Cardiac muscle cell (in vitro differentiated cells and primary cell): ENCODE data around the gene CSF1R. TPM values are rescaled to one million over a fixed set of nuclear protein-coding genes. Genes with fewer than 3 reads are reported as not detected.

Experiments used
- DNase-seq, 2 donors: peaks; one replicate each; pipeline versions ENCODE4 v3.0.0 to v3.0.0-alpha.2; 2010 to 2017; ENCODE audit warnings: low read depth in 1 of 2, low spot score in 1 of 2
- H3K27ac ChIP-seq: fragments of 200-600 bp; sonication (generic); 2 replicates; pipeline ENCODE4 v1.5.1; 2016
- H3K27me3 ChIP-seq: fragments of 200-600 bp; sonication (generic); 2 replicates; pipeline ENCODE4 v1.6.0; 2016; ENCODE audit warnings: control low read depth
- H3K36me3 ChIP-seq: fragments of 200-600 bp; sonication (generic); 2 replicates; pipeline ENCODE4 v1.5.1; 2016; ENCODE audit warnings: control low read depth
- H3K4me1 ChIP-seq: fragments of 200-600 bp; sonication (generic); 2 replicates; pipeline ENCODE4 v1.8.1; 2017; ENCODE audit warnings: low read depth, mild to moderate bottlenecking, mixed run types
- H3K4me3 ChIP-seq: fragments of 200-600 bp; sonication (generic); 2 replicates; pipeline ENCODE4 v1.5.1; 2016; ENCODE audit warnings: mild to moderate bottlenecking
- H3K9me3 ChIP-seq: fragments of 200-600 bp; sonication (generic); 2 replicates; pipeline ENCODE4 v1.5.1; 2017; ENCODE audit warnings: low read depth, mild to moderate bottlenecking, control low read depth
- CTCF ChIP-seq: IDR thresholded peaks from 2 replicates; pipeline ENCODE4 v1.5.1; 2012; ENCODE audit warnings: low read depth, mild to moderate bottlenecking, low read length
- polyA plus RNA-seq: library from polyadenylated mRNA; unstranded; fragments of >200 nt; fragmentation: Nextera tagmentation; extraction: Ambion mirVana; gene quantifications from 2 replicates; pipeline ENCODE4 v1.2.1, GENCODE V29; 2016
- total RNA-seq: library from RNA; depleted of rRNA; stranded (reverse); fragments of >200 nt; gene quantifications from 2 replicates; pipeline ENCODE4 v1.2.3, GENCODE V29; 2016

Gene CSF1R
- total and polyA plus RNA-seq, 2 experiments from 2014 or later = 0.48 TPM; not detected in 1

GRCh38 chr5:150021491-150022157, 64.7 kb downstream of the CSF1R start:
- no peaks in the 10 kb centered on the region for H3K9me3 ChIP-seq
- no peaks in the 10 kb centered on the region for H3K27me3 ChIP-seq
- H3K36me3 ChIP-seq = peaks cover 29% of the 10 kb centered on the region
- no peak overlapping the region for H3K4me3 ChIP-seq
- peaks cover 38% of the 10 kb centered on the region for H3K4me1 ChIP-seq
- peak in 1 of 2 donors; percentile 67 for DNase-seq
- peak overlapping the region; percentile 92 for H3K27ac ChIP-seq
- no peak for TF ChIP-seq CTCF

- no peak for TF ChIP-seq CTCF
- DNase-seq = no peak
- peaks cover 38% of the 10 kb centered on the region for H3K4me1 ChIP-seq
- H3K27me3 ChIP-seq = no peaks in the 10 kb centered on the region
- H3K9me3 ChIP-seq = no peaks in the 10 kb centered on the region
- H3K36me3 ChIP-seq = peaks cover 27% of the 10 kb centered on the region
- no peak overlapping the region for H3K4me3 ChIP-seq
- H3K27ac ChIP-seq = no peak overlapping the region
These were observed 66.1 kb downstream of the CSF1R start for GRCh38 chr5:150020249-150020648.

DNA sequence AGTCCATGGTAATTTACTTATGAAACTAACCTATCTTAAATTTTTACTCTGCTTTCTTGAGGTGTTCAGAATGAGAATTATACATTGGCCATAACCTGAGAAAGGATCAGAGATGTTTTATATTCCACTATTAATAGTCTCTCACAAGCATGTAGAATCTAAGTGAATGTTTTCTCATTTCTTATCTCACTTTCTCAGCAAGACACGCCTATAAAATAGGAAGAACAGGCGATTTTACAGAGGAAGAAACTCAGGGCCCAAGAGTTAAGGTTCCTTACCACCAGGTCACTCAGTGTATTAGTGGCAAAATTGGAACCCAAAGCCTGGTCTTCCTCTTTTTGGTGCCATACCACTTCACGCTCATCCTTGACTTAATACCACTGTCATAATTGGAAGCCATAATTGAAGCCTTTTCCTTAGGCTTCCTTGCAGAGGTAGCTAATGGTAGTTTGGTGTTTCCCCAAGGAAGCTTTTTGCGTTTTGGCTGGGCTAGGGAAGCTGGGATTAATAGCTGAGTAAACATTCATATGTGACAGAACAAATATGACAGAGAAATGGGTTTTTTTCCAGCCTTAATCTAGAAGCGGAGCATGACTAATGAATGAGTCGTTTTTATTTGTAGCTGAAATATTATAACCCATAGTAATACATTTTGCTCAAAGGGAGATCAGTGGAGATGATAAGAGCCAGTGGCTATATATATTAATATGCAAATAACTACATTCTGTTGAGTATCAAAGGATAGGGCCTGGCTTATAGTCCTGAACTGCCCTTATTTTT, 68.9 kb downstream of the CSF1R start:
- H3K27ac ChIP-seq = no peak overlapping the region
- no peak overlapping the region for H3K4me3 ChIP-seq
- no peak for DNase-seq
- H3K27me3 ChIP-seq = no peaks in the 10 kb centered on the region
- peaks cover 55% of the 10 kb centered on the region for H3K36me3 ChIP-seq
- H3K4me1 ChIP-seq = peaks cover 12% of the 10 kb centered on the region
- TF ChIP-seq CTCF = no peak
- no peaks in the 10 kb centered on the region for H3K9me3 ChIP-seq

- Histone ChIP-seq H3K27ac (no peak overlapping the region), H3K27me3 (no peaks in the 10 kb centered on the region), H3K9me3 (no peaks in the 10 kb centered on the region), H3K36me3 (peaks cover 59% of the 10 kb centered on the region), H3K4me1 (peaks cover 4% of the 10 kb centered on the region), H3K4me3 (no peak overlapping the region)
- no peak for TF ChIP-seq CTCF
- no peak for DNase-seq
These were observed 69.8 kb downstream of the CSF1R start for GRCh38 chr5:150016537-150016936.

GRCh38 chr5:150015415-150015814, 70.9 kb downstream of the CSF1R start:
- no peak for TF ChIP-seq CTCF
- no peak for DNase-seq
- Histone ChIP-seq H3K9me3 (no peaks in the 10 kb centered on the region), H3K27ac (no peak overlapping the region), H3K27me3 (no peaks in the 10 kb centered on the region), H3K36me3 (peaks cover 67% of the 10 kb centered on the region), H3K4me3 (no peak overlapping the region), H3K4me1 (no peaks in the 10 kb centered on the region)
